Measurements from ENCODE around the gene PRPF8.

Gene PRPF8

DNA sequence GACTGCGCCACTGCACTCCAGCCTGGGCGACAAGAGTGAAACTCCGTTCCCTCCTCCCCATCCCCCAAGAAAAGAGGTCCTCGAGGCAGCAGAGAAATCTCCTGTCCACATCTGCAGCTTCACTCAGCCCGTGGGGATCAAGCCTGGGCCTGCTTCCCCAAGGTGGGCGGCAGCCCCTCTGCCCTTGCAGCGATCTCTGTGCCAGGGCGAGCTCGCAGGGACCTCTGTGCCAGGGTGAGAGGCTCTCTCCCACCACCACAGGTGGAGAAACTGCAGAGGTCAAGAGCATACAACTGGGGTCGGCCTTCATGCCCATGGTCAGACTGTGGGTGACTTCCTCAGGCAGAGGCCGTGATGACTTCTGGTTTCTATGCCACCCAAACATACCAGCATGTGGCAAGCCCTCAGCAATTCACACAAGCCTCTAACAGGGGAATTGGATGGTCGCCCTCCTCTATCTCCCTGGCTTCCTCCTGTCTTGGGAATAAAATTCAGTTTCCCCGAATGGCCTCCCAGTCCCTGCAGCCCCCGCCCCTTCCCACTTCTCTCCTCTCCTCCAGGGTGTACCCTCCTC, 61.5 kb downstream of the PRPF8 start:
- DNase-seq (ENCODE audit: low spot score), result no peak
- in situ Hi-C loops (cut with MboI; ENCODE audit: low pct_unique_long_range_greater_than_20kb, low sequenced_read_pairs, unreplicated experiment), result no loop called here
- TF ChIP-seq, protein P1, sequence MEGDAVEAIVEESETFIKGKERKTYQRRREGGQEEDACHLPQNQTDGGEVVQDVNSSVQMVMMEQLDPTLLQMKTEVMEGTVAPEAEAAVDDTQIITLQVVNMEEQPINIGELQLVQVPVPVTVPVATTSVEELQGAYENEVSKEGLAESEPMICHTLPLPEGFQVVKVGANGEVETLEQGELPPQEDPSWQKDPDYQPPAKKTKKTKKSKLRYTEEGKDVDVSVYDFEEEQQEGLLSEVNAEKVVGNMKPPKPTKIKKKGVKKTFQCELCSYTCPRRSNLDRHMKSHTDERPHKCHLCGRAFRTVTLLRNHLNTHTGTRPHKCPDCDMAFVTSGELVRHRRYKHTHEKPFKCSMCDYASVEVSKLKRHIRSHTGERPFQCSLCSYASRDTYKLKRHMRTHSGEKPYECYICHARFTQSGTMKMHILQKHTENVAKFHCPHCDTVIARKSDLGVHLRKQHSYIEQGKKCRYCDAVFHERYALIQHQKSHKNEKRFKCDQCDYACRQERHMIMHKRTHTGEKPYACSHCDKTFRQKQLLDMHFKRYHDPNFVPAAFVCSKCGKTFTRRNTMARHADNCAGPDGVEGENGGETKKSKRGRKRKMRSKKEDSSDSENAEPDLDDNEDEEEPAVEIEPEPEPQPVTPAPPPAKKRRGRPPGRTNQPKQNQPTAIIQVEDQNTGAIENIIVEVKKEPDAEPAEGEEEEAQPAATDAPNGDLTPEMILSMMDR (IDR thresholded peaks at IDR 0.05; ENCODE audit: extremely low read depth, insufficient read depth, missing control alignments), result no peak

DNA sequence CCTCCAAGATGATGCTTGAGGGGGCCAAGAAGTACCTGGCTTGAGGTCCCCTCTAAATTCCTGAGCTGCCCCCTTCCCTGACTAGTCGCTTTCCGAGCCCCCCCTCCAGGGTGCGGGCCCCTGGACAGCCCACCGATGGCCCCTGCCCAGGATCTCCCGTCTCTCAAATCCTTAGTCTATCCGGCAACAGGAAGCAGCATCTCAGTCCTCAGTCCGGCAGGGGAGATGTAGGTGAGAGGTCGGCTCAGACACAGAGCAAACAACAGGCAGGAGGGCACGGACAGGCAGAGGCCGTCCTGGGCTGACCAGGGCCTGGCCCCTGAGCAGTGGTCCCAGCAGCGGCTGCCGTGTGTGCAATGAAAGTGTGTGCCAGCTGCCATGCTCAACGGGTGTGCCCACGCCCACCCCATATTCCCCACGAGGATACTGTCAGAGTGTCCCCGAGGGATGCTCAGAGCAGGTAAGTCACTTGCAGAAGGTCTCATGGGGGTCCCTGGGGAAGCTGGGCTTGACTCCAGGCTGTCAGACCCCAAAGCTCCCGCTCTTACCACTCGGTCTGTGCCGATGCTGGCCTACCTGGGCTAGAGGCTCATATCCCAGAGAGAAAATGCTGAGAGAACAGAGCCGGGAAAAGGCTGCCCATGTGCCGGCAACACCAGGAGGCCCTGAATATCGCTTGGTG, 63.3 kb downstream of the PRPF8 start:
- in situ Hi-C loops (cut with MboI; ENCODE audit: low pct_unique_long_range_greater_than_20kb, low sequenced_read_pairs, unreplicated experiment), result no loop called here
- TF ChIP-seq, protein P1 (IDR thresholded peaks at IDR 0.05; ENCODE audit: extremely low read depth, insufficient read depth, missing control alignments), result no peak
- DNase-seq (ENCODE audit: low spot score), result no peak

GRCh38 chr17:1620486-1620885, 64.2 kb downstream of the PRPF8 start:
- TF ChIP-seq, protein P1 (IDR thresholded peaks at IDR 0.05; ENCODE audit: extremely low read depth, insufficient read depth, missing control alignments), result no peak
- DNase-seq (ENCODE audit: low spot score), result no peak
- in situ Hi-C loops (cut with MboI; ENCODE audit: low pct_unique_long_range_greater_than_20kb, low sequenced_read_pairs, unreplicated experiment), result no loop called here

DNA sequence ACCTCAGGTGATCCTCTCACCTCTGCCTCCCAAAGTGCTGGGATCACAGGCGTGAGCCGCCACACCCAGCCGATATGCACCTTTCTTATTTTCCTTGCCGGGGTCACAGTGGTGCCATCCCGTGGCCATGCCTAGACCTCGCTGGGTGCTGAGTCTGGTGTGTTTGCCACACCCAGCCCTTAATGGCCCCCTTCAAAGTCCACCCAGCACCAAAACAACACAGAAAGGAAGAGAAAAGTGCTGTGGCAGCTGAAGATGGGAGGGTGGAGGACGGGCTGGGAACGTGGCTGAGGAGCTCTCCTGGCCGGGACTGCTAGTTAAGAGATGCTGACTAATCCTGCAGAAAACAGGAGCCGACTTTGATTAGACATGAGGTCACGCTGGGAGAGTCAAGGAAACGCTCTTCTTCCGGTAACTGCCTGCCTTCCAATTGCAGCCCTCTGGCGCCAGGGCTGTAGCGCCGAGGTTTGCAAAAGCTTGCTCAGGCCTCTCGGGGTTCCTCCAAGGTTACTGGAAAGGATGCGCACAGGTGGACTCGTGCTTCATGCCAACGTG, 67.0 kb downstream of the PRPF8 start:
- in situ Hi-C loops (cut with MboI; ENCODE audit: low pct_unique_long_range_greater_than_20kb, low sequenced_read_pairs, unreplicated experiment), result no loop called here
- DNase-seq (ENCODE audit: low spot score), result no peak
- TF ChIP-seq, protein P1 (IDR thresholded peaks at IDR 0.05; ENCODE audit: extremely low read depth, insufficient read depth, missing control alignments), result no peak

DNA sequence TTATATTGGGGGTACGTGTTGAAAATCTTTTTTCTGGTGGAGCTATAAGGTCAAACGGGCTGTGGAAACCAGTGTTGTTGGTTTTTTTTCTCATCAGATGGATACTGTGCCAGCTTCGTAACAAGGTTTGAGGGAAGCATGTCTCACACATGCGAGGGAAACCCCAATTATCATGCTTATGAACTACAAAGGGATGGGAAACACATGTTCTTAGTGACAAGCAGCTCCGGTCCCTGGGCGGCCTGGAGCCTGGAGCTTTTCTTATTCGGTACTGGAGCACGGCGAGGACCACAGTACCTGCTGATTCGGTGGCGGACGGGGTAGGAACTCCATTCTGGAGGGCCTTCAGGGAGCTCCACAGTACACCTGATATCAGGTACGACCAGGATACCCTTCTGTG, 68.6 kb downstream of the PRPF8 start:
- TF ChIP-seq, protein P1 (IDR thresholded peaks at IDR 0.05; ENCODE audit: extremely low read depth, insufficient read depth, missing control alignments), result no peak
- in situ Hi-C loops (cut with MboI; ENCODE audit: low pct_unique_long_range_greater_than_20kb, low sequenced_read_pairs, unreplicated experiment), result no loop called here
- DNase-seq (ENCODE audit: low spot score), result no peak

DNA sequence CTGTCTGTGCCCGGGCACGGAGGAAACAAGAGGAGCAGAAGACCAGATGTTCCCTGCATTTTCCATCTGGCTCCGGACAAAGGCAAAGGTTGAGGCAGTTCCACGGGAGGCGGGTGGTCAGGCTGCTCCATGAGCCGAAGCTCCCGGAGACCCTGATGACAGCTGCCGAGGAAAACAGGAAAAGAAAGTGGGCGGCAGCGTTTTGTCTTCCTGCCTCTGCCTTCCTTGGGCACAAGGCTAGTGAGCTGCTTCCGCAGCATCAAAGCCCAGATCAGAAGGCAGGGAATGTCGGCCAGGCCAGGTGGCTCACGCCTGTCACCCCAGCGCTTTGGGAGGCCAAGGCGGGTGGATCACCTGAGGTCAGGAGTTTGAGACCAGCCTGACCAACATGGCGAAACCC, 72.3 kb downstream of the PRPF8 start:
- DNase-seq (ENCODE audit: low spot score), result no peak
- in situ Hi-C loops (cut with MboI; ENCODE audit: low pct_unique_long_range_greater_than_20kb, low sequenced_read_pairs, unreplicated experiment), result no loop called here
- TF ChIP-seq, protein P1 (IDR thresholded peaks at IDR 0.05; ENCODE audit: extremely low read depth, insufficient read depth, missing control alignments), result no peak

Measured in GM13977 (cell line).